HG03025 (cell line): Measurements from ENCODE around the gene FAAH2.
"Not testable (repeated sequence)": the region's sequence is repeated elsewhere in the genome, so short reads cannot be mapped to it uniquely, and the experiment has no call there.

ENCODE experiments used
- ATAC-seq: cut with Tn5 transposase; IDR thresholded peaks from one replicate; pipeline ENCODE4 v1.9.1; 2021; ENCODE audit warnings: mild to moderate bottlenecking, moderate library complexity; ENCODE audit not compliant: unreplicated experiment, low FRiP score

The FAAH2 gene

GRCh38 chrX:57380026-57380796 is 93.7 kb downstream of the FAAH2 start:
- no peak for ATAC-seq

DNA sequence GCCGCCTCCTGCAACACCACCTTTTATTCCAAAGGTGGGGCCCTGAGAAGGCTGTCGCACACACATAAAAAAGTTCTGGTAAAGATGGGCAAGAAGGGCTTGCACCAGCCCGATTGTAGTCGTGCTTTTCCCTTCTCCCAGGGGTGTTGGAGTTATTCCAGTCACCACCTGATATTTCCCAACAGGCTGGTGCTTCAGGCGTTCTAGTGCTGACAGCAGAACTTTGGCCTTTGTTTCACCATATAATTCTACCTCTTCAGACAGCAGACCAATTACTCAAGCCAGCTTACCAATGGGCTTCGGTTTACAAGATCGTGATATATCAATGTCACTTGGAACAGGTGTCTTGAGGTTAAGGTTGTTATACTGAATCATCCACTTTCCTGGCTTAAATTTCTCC is 107.7 kb downstream of the FAAH2 start:
- not testable (repeated sequence) for ATAC-seq

DNA sequence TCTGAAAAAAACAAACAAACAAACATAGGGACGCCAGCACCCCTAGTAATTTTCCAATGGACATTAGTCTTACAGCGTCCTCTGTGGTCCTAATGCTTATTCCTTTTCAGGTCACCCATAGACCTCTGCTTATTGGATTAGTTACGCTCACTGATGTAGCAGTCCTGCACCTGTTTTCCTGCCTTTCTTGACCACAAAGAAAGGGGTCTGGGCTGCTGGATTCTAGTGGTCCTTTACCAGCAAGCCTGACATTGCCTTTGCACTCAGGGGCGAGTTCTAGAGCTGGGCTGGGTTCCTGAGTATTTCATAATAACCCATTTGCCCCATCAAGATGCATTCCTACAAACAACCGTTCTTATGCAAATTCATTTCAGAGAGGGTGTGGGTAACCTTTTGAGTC is 116.7 kb downstream of the FAAH2 start:
- ATAC-seq: not testable (repeated sequence)

DNA sequence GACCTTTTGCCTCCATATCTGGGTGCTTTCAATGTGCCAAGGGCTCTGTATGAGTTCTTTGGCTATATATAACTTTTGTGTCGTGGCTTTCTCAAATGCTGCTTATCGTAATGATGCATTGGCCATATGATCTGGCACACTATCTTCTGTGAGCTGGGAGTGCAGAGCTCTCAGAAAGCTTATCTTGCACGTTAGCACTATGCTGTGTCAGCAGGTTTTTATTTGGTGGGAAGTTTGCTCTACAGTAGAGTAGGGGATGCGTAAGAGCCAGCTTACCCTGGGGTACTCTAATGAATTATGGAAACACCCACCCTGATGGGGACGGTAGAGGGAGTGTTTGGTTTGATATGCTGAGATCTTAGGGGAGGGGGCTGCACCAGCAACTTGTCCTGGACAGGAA is 119.6 kb downstream of the FAAH2 start:
- no peak for ATAC-seq

GRCh38 chrX:57417827-57418226 is 131.3 kb downstream of the FAAH2 start:
- no peak for ATAC-seq

GRCh38 chrX:57422289-57422688 is 135.8 kb downstream of the FAAH2 start:
- ATAC-seq: no peak

DNA sequence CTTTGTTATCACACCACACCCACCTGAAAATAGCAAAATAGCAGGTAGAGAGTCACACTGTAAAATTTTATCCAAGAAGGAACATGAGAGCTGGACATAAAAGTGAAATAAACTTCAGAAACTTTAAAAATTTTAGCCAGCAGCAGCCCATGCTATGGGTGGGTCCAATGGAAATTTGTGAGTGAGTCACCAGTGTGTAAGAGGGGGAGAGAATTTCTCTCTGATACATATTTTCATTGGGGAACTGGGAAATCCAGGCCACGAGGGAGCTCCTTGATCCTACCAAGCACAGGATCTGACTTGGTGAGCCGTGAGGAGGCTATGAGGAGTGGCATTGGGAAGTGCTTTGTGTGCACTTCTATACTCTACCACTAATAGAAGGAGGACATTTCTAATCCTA is 136.3 kb downstream of the FAAH2 start:
- ATAC-seq: no peak

GRCh38 chrX:57445076-57445475 is 158.6 kb downstream of the FAAH2 start:
- no peak for ATAC-seq

DNA sequence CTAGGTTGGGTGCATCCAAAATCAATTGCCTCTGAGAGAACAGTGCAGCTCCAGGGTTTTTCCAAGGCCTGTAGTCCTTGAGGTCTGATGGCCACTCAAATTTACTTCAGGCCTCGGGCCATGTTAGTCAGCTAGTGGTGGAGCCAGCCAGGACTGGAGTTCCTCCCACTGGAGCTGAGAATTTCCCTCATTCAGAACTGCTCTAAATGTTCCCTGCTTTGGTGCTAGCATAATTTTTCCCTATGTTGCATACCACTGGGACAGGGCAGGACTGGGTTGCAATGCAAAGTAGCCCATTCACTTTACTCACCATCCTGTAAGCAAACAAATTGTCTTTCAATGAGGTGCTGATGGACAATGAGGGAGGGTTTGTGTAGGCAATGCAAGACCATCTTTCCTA is 159.3 kb downstream of the FAAH2 start:
- ATAC-seq: no peak

- no peak for ATAC-seq
These were observed 161.3 kb downstream of the FAAH2 start for GRCh38 chrX:57447856-57448255.

GRCh38 chrX:57451426-57452020 is 165.0 kb downstream of the FAAH2 start:
- no peak for ATAC-seq

DNA sequence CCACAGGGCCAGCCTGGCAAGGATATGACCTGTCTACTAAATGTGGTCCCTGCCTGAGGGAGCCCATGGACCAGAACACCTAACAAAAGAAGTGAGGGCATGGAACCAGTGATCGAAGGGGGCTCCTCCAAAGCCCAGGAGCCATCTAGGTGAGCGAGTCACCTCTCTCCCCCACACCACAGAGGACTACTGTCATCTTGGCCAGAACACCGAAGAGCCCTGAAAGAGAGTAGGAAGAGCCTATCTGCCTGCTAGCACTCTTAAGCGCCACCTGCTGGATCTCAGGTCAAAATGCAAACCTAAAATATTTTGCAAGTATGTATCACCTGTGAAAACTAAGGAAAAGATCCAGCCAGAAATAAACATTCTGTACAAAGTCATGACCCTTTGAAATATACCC is 167.4 kb downstream of the FAAH2 start:
- ATAC-seq: peak; percentile 66

GRCh38 chrX:57481514-57481913 is 195.0 kb downstream of the FAAH2 start:
- ATAC-seq: no peak

- no peak for ATAC-seq
These were observed 230.0 kb downstream of the FAAH2 start for GRCh38 chrX:57516491-57516890.

GRCh38 chrX:57519578-57520118 is 233.1 kb downstream of the FAAH2 start:
- ATAC-seq: no peak

GRCh38 chrX:57528670-57529255 is 242.3 kb downstream of the FAAH2 start:
- ATAC-seq: no peak
